Esophagus squamous epithelium (tissue), 5 donors: ENCODE data around the gene ODF2L. TPM values are rescaled to one million over a fixed set of nuclear protein-coding genes. Genes with fewer than 3 reads are reported as not detected.

Experiments used
- DNase-seq: peaks from one replicate; lab custom pipeline; 2025; lab: John Stamatoyannopoulos, UW
- H3K27ac ChIP-seq, 4 donors: fragments of 200-600 bp; sonication (generic); one replicate each; pipeline ENCODE4 v1.5.1; 2016 to 2019; ENCODE audit warnings: mild to moderate bottlenecking in 1 of 4
- H3K27me3 ChIP-seq, 4 donors: fragments of 200-600 bp; sonication (generic); 1 replicate in 3 of 4; 2 replicates in 1 of 4; pipeline versions ENCODE4 v1.5.1 to v1.6.0; 2017 to 2021; ENCODE audit warnings: antibody characterized with exemption in 1 of 4
- H3K36me3 ChIP-seq, 3 donors: fragments of 200-600 bp; sonication (generic); one replicate each; pipeline ENCODE4 v1.5.1; 2016 to 2019
- H3K4me1 ChIP-seq, 3 donors: fragments of 200-600 bp; sonication (generic); one replicate each; pipeline ENCODE4 v1.5.1; 2017 to 2019
- H3K4me3 ChIP-seq, 4 donors: fragments of 200-600 bp; sonication (generic); 1 replicate in 3 of 4; 2 replicates in 1 of 4; pipeline ENCODE4 v1.5.1; 2016 to 2019; ENCODE audit warnings: mild to moderate bottlenecking in 2 of 4, moderate library complexity in 1 of 4
- H3K9me3 ChIP-seq, 3 donors: fragments of 200-600 bp; sonication (generic); one replicate each; pipeline ENCODE4 v1.5.1; 2016 to 2019
- POLR2A ChIP-seq, 4 donors: fragments of 450-650 bp; IDR thresholded peaks; one replicate each; pipeline ENCODE4 v1.6.1; 2017; ENCODE audit warnings: antibody characterized with exemption in 4 of 4, mild to moderate bottlenecking in 4 of 4, moderate library complexity in 3 of 4
- WGBS, 2 donors: methylation state at CpG; one replicate each; pipeline ENCODE4 v1.1.5; 2018; 5-methylcytosine and 5-hydroxymethylcytosine counted together
- intact Hi-C: fragments of 100-400 bp; cut with DNase I; formaldehyde crosslinking; loops from one replicate; pipeline ENCODE4 v1.15.0; 2022
- total RNA-seq, 4 donors: library from RNA; depleted of rRNA; stranded (reverse); fragments of >200 nt; gene quantifications; one replicate each; pipeline ENCODE4 v1.1.0, GENCODE V29; 2016
- TF ChIP-seq, protein P1 (sequence below), 6 experiments: fragments of 450-650 bp in 4 of 6; fragments of 200-600 bp in 2 of 6; sonication (generic) in 2 of 6; IDR thresholded peaks; one replicate each; pipeline ENCODE4 v1.5.1; 2016 to 2019; ENCODE audit warnings: antibody characterized with exemption in 6 of 6, mild to moderate bottlenecking in 4 of 6, moderate library complexity in 4 of 6
- donor health status: DM: yes; HTN: yes; CAD: no.

ODF2L gene
- total RNA-seq, 4 donors from 2014 or later: 20.9 to 37.1 (median 26.2) TPM

DNA sequence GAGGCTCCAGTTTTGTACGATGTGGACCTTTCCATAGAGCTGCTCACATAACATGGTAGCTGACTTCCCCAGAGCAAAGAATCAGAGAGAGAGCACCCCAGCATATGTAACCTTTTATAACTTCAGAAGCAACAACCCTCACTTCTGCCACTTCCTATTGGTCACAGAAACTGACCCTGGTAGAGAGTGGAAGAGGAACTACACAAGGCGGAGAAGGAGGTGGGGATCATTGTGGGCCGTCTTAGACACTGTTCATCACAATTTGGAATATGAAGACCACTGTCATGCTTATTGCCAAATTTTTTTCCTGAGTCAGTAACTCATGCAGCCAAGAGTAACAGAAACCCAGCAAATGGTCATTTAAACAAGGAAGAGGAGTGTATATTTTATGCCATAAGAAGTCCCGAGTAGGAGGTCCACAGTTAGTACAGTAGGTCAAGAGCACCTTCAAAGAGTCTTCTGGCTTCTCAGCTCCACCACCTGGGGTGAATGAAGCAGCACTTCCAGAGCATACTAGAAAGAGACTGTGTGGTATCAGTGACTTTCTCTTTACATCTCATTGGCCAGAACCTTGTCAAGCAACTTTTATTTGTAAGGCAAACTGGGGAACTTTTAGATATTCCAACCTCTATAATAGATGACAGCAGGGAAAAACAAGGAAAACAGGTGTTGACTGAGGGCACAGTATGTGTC is 71.8 kb downstream of the ODF2L start:
- Histone ChIP-seq H3K4me1 (no peaks in the 10 kb centered on the region), H3K4me3 (no peak overlapping the region), H3K27ac (no peak overlapping the region), H3K36me3 (no peaks in the 10 kb centered on the region), H3K27me3 (no peaks in the 10 kb centered on the region), H3K9me3 (no peaks in the 10 kb centered on the region)
- TF ChIP-seq, protein P1, sequence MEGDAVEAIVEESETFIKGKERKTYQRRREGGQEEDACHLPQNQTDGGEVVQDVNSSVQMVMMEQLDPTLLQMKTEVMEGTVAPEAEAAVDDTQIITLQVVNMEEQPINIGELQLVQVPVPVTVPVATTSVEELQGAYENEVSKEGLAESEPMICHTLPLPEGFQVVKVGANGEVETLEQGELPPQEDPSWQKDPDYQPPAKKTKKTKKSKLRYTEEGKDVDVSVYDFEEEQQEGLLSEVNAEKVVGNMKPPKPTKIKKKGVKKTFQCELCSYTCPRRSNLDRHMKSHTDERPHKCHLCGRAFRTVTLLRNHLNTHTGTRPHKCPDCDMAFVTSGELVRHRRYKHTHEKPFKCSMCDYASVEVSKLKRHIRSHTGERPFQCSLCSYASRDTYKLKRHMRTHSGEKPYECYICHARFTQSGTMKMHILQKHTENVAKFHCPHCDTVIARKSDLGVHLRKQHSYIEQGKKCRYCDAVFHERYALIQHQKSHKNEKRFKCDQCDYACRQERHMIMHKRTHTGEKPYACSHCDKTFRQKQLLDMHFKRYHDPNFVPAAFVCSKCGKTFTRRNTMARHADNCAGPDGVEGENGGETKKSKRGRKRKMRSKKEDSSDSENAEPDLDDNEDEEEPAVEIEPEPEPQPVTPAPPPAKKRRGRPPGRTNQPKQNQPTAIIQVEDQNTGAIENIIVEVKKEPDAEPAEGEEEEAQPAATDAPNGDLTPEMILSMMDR (IDR thresholded peaks at IDR 0.05): no peak
- no peak for TF ChIP-seq POLR2A (IDR thresholded peaks at IDR 0.05)
- no peak for DNase-seq
- intact Hi-C loops: no loop called here
- 79 to 81% methylated on average over 4 of the region's 4 CpGs for WGBS, 2 donors

GRCh38 chr1:86322241-86322640 is 73.9 kb downstream of the ODF2L start:
- no peaks in the 10 kb centered on the region for H3K4me1 ChIP-seq
- 78 to 84% methylated on average over 3 of the region's 3 CpGs for WGBS, 2 donors
- no peaks in the 10 kb centered on the region for H3K9me3 ChIP-seq
- TF ChIP-seq POLR2A (IDR thresholded peaks at IDR 0.05): no peak
- TF ChIP-seq, protein P1 (IDR thresholded peaks at IDR 0.05): no peak
- intact Hi-C loops: no loop called here
- no peaks in the 10 kb centered on the region for H3K36me3 ChIP-seq
- H3K4me3 ChIP-seq: no peak overlapping the region
- DNase-seq: no peak
- H3K27ac ChIP-seq: no peak overlapping the region
- no peaks in the 10 kb centered on the region for H3K27me3 ChIP-seq

- no peak overlapping the region for H3K27ac ChIP-seq
- H3K36me3 ChIP-seq: no peaks in the 10 kb centered on the region
- no peak overlapping the region for H3K4me3 ChIP-seq
- DNase-seq: no peak
- TF ChIP-seq, protein P1 (IDR thresholded peaks at IDR 0.05): no peak
- TF ChIP-seq POLR2A (IDR thresholded peaks at IDR 0.05): no peak
- 23 to 55% methylated on average over 3 of the region's 3 CpGs for WGBS, 2 donors
- H3K9me3 ChIP-seq: no peaks in the 10 kb centered on the region
- intact Hi-C loops: no loop called here
- H3K27me3 ChIP-seq: no peaks in the 10 kb centered on the region
- no peaks in the 10 kb centered on the region for H3K4me1 ChIP-seq
These were observed 77.7 kb downstream of the ODF2L start for GRCh38 chr1:86318436-86318835.

GRCh38 chr1:86317926-86318325 is 78.2 kb downstream of the ODF2L start:
- intact Hi-C loops: no loop called here
- no peak for DNase-seq
- H3K4me3 ChIP-seq: no peak overlapping the region
- H3K9me3 ChIP-seq: no peaks in the 10 kb centered on the region
- no peak overlapping the region for H3K27ac ChIP-seq
- no peaks in the 10 kb centered on the region for H3K36me3 ChIP-seq
- no peaks in the 10 kb centered on the region for H3K4me1 ChIP-seq
- TF ChIP-seq POLR2A (IDR thresholded peaks at IDR 0.05): no peak
- TF ChIP-seq, protein P1 (IDR thresholded peaks at IDR 0.05): no peak
- H3K27me3 ChIP-seq: no peaks in the 10 kb centered on the region

DNA sequence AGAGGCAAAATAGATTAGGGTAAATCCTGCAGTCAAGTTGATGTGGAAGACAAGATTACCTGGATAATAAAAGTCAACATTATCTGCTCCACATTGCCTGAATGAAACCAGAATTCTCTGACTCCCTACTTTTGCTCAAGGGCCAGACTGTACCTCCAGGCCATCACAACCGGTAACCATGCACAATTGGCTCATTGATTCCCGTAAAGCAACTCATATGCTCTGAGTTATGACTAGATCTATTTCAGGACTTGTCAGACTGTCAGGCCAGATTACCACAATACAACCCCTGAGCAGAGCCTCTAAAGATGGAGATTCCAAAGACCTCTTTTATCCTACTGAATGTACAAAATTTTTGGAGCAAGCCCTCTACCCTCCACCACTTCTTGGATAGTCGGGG is 90.4 kb downstream of the ODF2L start:
- Histone ChIP-seq H3K36me3 (no peaks in the 10 kb centered on the region), H3K4me1 (no peaks in the 10 kb centered on the region), H3K27me3 (no peaks in the 10 kb centered on the region), H3K9me3 (no peaks in the 10 kb centered on the region), H3K4me3 (no peak overlapping the region), H3K27ac (no peak overlapping the region)
- TF ChIP-seq, protein P1 (IDR thresholded peaks at IDR 0.05): no peak
- no peak for TF ChIP-seq POLR2A (IDR thresholded peaks at IDR 0.05)
- intact Hi-C loops: no loop called here
- WGBS, 2 donors: 80 to 81% methylated on average over 3 of the region's 3 CpGs
- DNase-seq: no peak
